HepG2 (cell line): ENCODE results near the gene KDM1B. TPM values are rescaled to one million over a fixed set of nuclear protein-coding genes. Genes with fewer than 3 reads are reported as not detected.

Experiments used
- ATAC-seq: fragments of 200-7000 bp; cut with Tn5 transposase; 3 replicates; pipeline ENCODE4 v1.9.1; 2020; ENCODE audit warnings: mild to moderate bottlenecking, moderate library complexity
- BruUV-seq: library from RNA; stranded (reverse); fragments of 400-500 nt; replicated peaks from 2 replicates; lab custom pipeline; 2021; lab: Mats Ljungman, UMichigan
- CTCF ChIA-PET: fragments of 300-600 bp; formaldehyde crosslinking; extraction: SDS; loops from one replicate; lab custom pipeline; 2021; ENCODE audit warnings: low total read pairs, inconsistent platforms, low intra/inter-chr PET ratio; lab: Yijun Ruan, JAX
- POLR2A ChIA-PET: fragments of 350-600 bp; sonication (Branson Sonifier 250); formaldehyde crosslinking; loops from one replicate; lab custom pipeline; 2020; ENCODE audit warnings: antibody characterized with exemption, inconsistent platforms; lab: Yijun Ruan, JAX
- DNase-seq: peaks from one replicate; pipeline ENCODE4 v3.0.0-alpha.2; 2015; ENCODE audit warnings: low spot score
- FAIRE-seq: peaks from 3 replicates; lab custom pipeline; 2011; peaks lifted over from hg19 to GRCh38; lab: Jason Lieb, UNC
- H2AFZ ChIP-seq: one replicate; pipeline ENCODE4 v1.6.1; 2011; ENCODE audit warnings: low read length, inconsistent platforms
- H3K27ac ChIP-seq: fragments of 300-600 bp; 3 replicates; pipeline ENCODE4 v1.8.0; 2011; ENCODE audit warnings: mixed run types, mild to moderate bottlenecking, mixed read lengths, low read length, inconsistent platforms; ENCODE audit not compliant: insufficient read depth; ENCODE audit errors: extremely low read length
- H3K27me3 ChIP-seq, 2 experiments: fragments of 200-600 bp in 1 of 2; 2 replicates in 1 of 2; 3 replicates in 1 of 2; pipeline versions ENCODE4 v1.6.0 to v1.8.0; 2011; ENCODE audit warnings: low read length in 2 of 2, mild to moderate bottlenecking in 2 of 2, moderate library complexity in 2 of 2, inconsistent platforms in 1 of 2; ENCODE audit not compliant: insufficient read depth in 2 of 2, control insufficient read depth in 1 of 2
- H3K36me3 ChIP-seq, 2 experiments: fragments of 200-600 bp in 1 of 2; replicated peaks in 1 of 2; 2 replicates in 1 of 2; 3 replicates in 1 of 2; pipeline versions ENCODE4 v1.5.1 to v1.8.0; 2011; ENCODE audit warnings: low read length in 2 of 2, inconsistent platforms in 1 of 2; ENCODE audit not compliant: insufficient read depth in 2 of 2, control insufficient read depth in 1 of 2
- H3K4me1 ChIP-seq: 2 replicates; pipeline ENCODE4 v1.5.1; 2012; ENCODE audit warnings: low read length, inconsistent platforms; ENCODE audit not compliant: insufficient read depth
- H3K4me2 ChIP-seq: 2 replicates; pipeline ENCODE4 v1.6.0; 2011; ENCODE audit warnings: low read depth, low read length, inconsistent platforms
- H3K4me3 ChIP-seq, 3 experiments: fragments of 200-600 bp in 1 of 3; sonication (generic), shearing (Covaris generic) in 1 of 3; replicated peaks in 1 of 3; 2 replicates each; pipeline ENCODE4 v1.5.1; 2011 to 2016; ENCODE audit warnings: low read length in 3 of 3, inconsistent platforms in 2 of 3, low read depth in 2 of 3, mild to moderate bottlenecking in 2 of 3, control low read depth in 1 of 3, mixed read lengths in 1 of 3; ENCODE audit not compliant: insufficient read depth in 1 of 3
- H3K79me2 ChIP-seq: one replicate; pipeline ENCODE4 v1.6.1; 2011; ENCODE audit warnings: low read length, inconsistent platforms; ENCODE audit not compliant: insufficient read depth
- H3K9ac ChIP-seq: 2 replicates; pipeline ENCODE4 v1.6.0; 2011; ENCODE audit warnings: mild to moderate bottlenecking, low read depth, low read length, inconsistent platforms; ENCODE audit not compliant: insufficient read depth
- H3K9me3 ChIP-seq: 2 replicates; pipeline ENCODE4 v1.5.1; 2012; ENCODE audit warnings: mild to moderate bottlenecking, low read length
- H4K20me1 ChIP-seq: 2 replicates; pipeline ENCODE4 v1.6.0; 2011; ENCODE audit warnings: inconsistent platforms, mild to moderate bottlenecking, low read length, moderate library complexity; ENCODE audit not compliant: insufficient read depth
- ATF5 ChIP-seq: sonication (generic); formaldehyde crosslinking; IDR thresholded peaks from 2 replicates; pipeline ENCODE4 v1.4.0; 2020; ENCODE audit warnings: mild to moderate bottlenecking, low read depth, missing genetic modification reagents
- HINFP ChIP-seq: sonication (generic); formaldehyde crosslinking; IDR thresholded peaks from 2 replicates; pipeline ENCODE4 v1.4.0; 2020; ENCODE audit warnings: low read depth, mild to moderate bottlenecking, missing genetic modification reagents
- HMG20A ChIP-seq: IDR thresholded peaks from 2 replicates; pipeline ENCODE4 v1.6.1; 2016; ENCODE audit warnings: borderline replicate concordance
- MED1 ChIP-seq: sonication (generic); formaldehyde crosslinking; IDR thresholded peaks from 2 replicates; pipeline ENCODE4 v1.4.0; 2020; ENCODE audit warnings: missing genetic modification reagents
- MTF2 ChIP-seq: sonication (generic); formaldehyde crosslinking; IDR thresholded peaks from 2 replicates; pipeline ENCODE4 v1.5.0; 2020; ENCODE audit warnings: missing genetic modification reagents, borderline replicate concordance
- NFKB2 ChIP-seq: sonication (generic); formaldehyde crosslinking; IDR thresholded peaks from 2 replicates; pipeline ENCODE4 v1.4.0; 2020; ENCODE audit warnings: missing genetic modification reagents, borderline replicate concordance
- SMARCC2 ChIP-seq: fragments of 450-650 bp; IDR thresholded peaks from 2 replicates; pipeline ENCODE4 v1.6.1; 2017; ENCODE audit warnings: antibody characterized with exemption, mild to moderate bottlenecking
- SMYD3 ChIP-seq: sonication (generic); formaldehyde crosslinking; IDR thresholded peaks from 2 replicates; pipeline ENCODE4 v1.8.1; 2023; ENCODE audit warnings: mild to moderate bottlenecking, missing genetic modification reagents
- SRF ChIP-seq: IDR thresholded peaks from 2 replicates; pipeline ENCODE4 v1.6.1; 2011; ENCODE audit warnings: mild to moderate bottlenecking, low read depth, low read length, moderate library complexity
- ZBTB37 ChIP-seq: sonication (generic); formaldehyde crosslinking; IDR thresholded peaks from 2 replicates; pipeline ENCODE4 v1.4.0; 2020; ENCODE audit warnings: mild to moderate bottlenecking, missing genetic modification reagents
- ZFP82 ChIP-seq: sonication (generic); formaldehyde crosslinking; IDR thresholded peaks from 2 replicates; pipeline ENCODE4 v1.5.1; 2020; ENCODE audit warnings: mild to moderate bottlenecking, missing genetic modification reagents, borderline replicate concordance
- ZNF136 ChIP-seq: sonication (generic); formaldehyde crosslinking; IDR thresholded peaks from 2 replicates; pipeline ENCODE4 v1.8.1; 2022; ENCODE audit warnings: low read depth, mild to moderate bottlenecking, moderate library complexity, missing genetic modification reagents
- ZNF263 ChIP-seq: sonication (generic); formaldehyde crosslinking; IDR thresholded peaks from 2 replicates; pipeline ENCODE4 v1.4.0; 2020; ENCODE audit warnings: missing genetic modification reagents
- ZNF672 ChIP-seq: sonication (generic); formaldehyde crosslinking; IDR thresholded peaks from 2 replicates; pipeline ENCODE4 v1.8.1; 2022; ENCODE audit warnings: missing genetic modification reagents
- ZNF782 ChIP-seq: sonication (generic); formaldehyde crosslinking; IDR thresholded peaks from 2 replicates; pipeline ENCODE4 v1.4.0; 2020; ENCODE audit warnings: missing genetic modification reagents, mild to moderate bottlenecking, borderline replicate concordance
- ZNF784 ChIP-seq: sonication (generic); formaldehyde crosslinking; IDR thresholded peaks from 2 replicates; pipeline ENCODE4 v1.5.1; 2020; ENCODE audit warnings: missing genetic modification reagents, mild to moderate bottlenecking, borderline replicate concordance
- WGBS: methylation state at CpG from one replicate; pipeline ENCODE4 v1.1.6; 2017; ENCODE audit warnings: low lambda C conversion rate; 5-methylcytosine and 5-hydroxymethylcytosine counted together
- in situ Hi-C: cut with HindIII; loops from 2 replicates; pipeline ENCODE4 v1.10.0; 2017; ENCODE audit warnings: low pct_unique_long_range_greater_than_20kb; ENCODE audit not compliant: extremely low pct_ligation_motif_present
- intact Hi-C: fragments of 100-400 bp; cut with micrococcal nuclease; formaldehyde crosslinking; loops from one replicate; pipeline ENCODE4 v1.10.0; 2022; ENCODE audit not compliant: unreplicated experiment
- polyA plus RNA-seq, 8 experiments: library from polyadenylated mRNA; depleted of rRNA in 3 of 8; stranded (reverse) in 7 of 8; unstranded in 1 of 8; fragments of >200 nt; fragmentation: Illumina TruSeq in 4 of 8; extraction: Trizol in 4 of 8; gene quantifications; 2 replicates each; pipeline versions ENCODE4 v1.2.1 to v1.2.3, GENCODE V29; 2011 to 2016; ENCODE audit warnings: low read depth in 4 of 8, missing spikeins in 1 of 8, mixed read lengths in 1 of 8; ENCODE audit not compliant: insufficient read depth in 1 of 8
- total RNA-seq, 5 experiments: library from RNA; depleted of rRNA; stranded (reverse); fragments of >200 nt; fragmentation: Illumina TruSeq; extraction: Trizol; gene quantifications; 2 replicates each; pipeline ENCODE4 v1.2.3, GENCODE V29; 2016; ENCODE audit warnings: low read depth in 1 of 5

KDM1B gene
- total and polyA plus RNA-seq, 2 of the 13 experiments (the other 11 are each of a cell fraction or from before 2014, with no cell fraction given) = 9.8 to 13.2 TPM

- BruUV-seq = no TSS peak
These were observed 49.5 kb downstream of the KDM1B start for GRCh38 chr6:18204691-18205090.

More at GRCh38 chr6:18204691-18205090, 49.5 kb downstream of the KDM1B start:
- Histone ChIP-seq H3K27me3 (no peaks in the 10 kb centered on the region), H4K20me1 (no peaks in the 10 kb centered on the region), H3K4me3 (no peak overlapping the region), H3K27ac (no peak overlapping the region), H3K9ac (no peak overlapping the region), H3K4me1 (peaks cover 7% of the 10 kb centered on the region), H2AFZ (no peak overlapping the region), H3K79me2 (no peaks in the 10 kb centered on the region), H3K9me3 (no peaks in the 10 kb centered on the region), H3K4me2 (no peak overlapping the region), H3K36me3 (peaks cover 0 to 5% of the 10 kb centered on the region in 2 experiments; a peak in 3 of 5 replicates)
- CTCF ChIA-PET = no interaction called here
- POLR2A ChIA-PET = no interaction called here
- in situ Hi-C loops = no loop called here
- WGBS = 97% methylated on average over 8 of the region's 8 CpGs
- FAIRE-seq (no peak), DNase-seq (no peak), ATAC-seq (no peak)
- intact Hi-C loops = no loop called here
- TF ChIP-seq ZNF136 (CRISPR knock-in tag) (no peak), HINFP (CRISPR knock-in tag) (no peak), ZNF672 (CRISPR knock-in tag) (no peak), ZNF263 (CRISPR knock-in tag) (no peak), SMYD3 (CRISPR knock-in tag) (no peak), SMARCC2 (no peak), ZFP82 (no peak), ATF5 (CRISPR knock-in tag) (no peak), MTF2 (no peak), ZBTB37 (CRISPR knock-in tag) (no peak), NFKB2 (CRISPR knock-in tag) (no peak), SRF (no peak), ZNF784 (CRISPR knock-in tag) (no peak), MED1 (CRISPR knock-in tag) (no peak), ZNF782 (no peak), HMG20A (CRISPR knock-in tag) (no peak)
